HG03520 (cell line): ENCODE data around the gene MTG2.

Experiments
- ATAC-seq: cut with Tn5 transposase; IDR thresholded peaks from one replicate; pipeline ENCODE4 v1.9.1; 2021; ENCODE audit warnings: mild to moderate bottlenecking, moderate library complexity; ENCODE audit not compliant: unreplicated experiment

Gene MTG2

GRCh38 chr20:62182469-62183425 lies at the start of gene MTG2:
Gene MTG2 (plus strand): TSS chr20:62183028. CDS start chr20:62193421, 10,393 bp downstream.
- ATAC-seq, result peak; percentile 93

- no peak for ATAC-seq
These were observed 49.6 kb upstream of the MTG2 start for GRCh38 chr20:62133051-62133845.

GRCh38 chr20:62133864-62134263 lies 49.0 kb upstream of the MTG2 start:
- no peak for ATAC-seq

DNA sequence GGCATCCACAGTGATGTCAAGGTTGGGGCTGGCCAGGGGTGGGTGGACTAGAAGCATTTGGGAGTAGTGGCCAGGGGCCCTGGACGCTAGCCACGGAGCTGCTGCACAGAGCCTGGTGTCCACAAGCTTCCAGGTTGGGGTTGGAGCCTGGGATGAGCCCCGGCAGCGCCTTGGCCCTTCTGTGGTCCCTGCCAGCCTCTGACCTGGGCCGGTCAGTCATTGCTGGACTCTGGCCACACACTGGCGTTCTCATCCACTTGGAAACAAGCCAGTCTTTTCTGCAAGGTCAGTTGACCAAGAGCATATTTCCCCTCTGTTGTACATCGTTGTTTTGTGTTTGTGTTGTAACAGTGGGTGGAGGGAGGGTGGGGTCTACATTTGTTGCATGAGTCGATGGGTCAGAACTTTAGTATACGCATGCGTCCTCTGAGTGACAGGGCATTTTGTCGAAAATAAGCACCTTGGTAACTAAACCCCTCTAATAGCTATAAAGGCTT lies 48.0 kb upstream of the MTG2 start:
- no peak for ATAC-seq

- no peak for ATAC-seq
These were observed 47.1 kb upstream of the MTG2 start for GRCh38 chr20:62135573-62136266.

- ATAC-seq, result no peak
These were observed 46.3 kb upstream of the MTG2 start for GRCh38 chr20:62136283-62137091.

- ATAC-seq, result no peak
These were observed 45.8 kb upstream of the MTG2 start for GRCh38 chr20:62137092-62137384.

GRCh38 chr20:62137478-62138203 lies 45.2 kb upstream of the MTG2 start:
- no peak for ATAC-seq

DNA sequence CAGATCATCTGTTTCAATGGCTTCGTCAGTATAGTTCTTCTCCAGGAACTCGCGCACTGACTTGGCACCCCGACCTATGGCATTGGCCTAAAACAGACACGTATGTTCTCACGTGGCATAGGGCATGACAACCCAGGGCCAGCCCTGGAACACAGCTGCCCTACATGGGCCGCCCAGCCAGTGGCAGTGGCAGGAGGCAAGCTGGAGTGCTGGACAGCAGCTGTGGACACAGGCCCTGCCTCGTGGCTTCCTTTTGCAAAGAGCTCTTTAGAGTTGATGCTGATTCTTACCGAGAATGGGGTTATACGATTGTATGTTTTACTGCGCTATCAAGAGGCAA lies 44.7 kb upstream of the MTG2 start:
- ATAC-seq, result no peak

- ATAC-seq, result no peak
These were observed 43.9 kb upstream of the MTG2 start for GRCh38 chr20:62138912-62139311.

DNA sequence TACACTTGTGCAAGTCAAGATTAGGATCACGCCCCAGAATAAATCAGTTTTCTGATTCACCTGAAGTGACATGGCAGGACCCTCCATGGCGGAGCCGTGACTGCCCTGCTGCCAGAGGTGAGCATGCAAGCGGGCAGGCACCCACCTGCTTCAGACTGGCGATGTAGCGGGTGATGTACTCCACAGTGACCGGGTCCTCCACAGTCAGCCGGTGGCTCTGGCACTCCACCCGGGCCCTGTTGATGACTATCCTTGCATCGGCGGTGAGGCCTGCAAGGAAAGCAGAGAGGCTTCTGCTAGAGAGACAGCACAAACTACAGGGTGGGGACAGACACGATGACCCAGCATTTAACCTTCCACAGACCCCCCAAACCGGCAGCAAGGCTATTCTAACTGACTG lies 43.2 kb upstream of the MTG2 start:
- no peak for ATAC-seq

DNA sequence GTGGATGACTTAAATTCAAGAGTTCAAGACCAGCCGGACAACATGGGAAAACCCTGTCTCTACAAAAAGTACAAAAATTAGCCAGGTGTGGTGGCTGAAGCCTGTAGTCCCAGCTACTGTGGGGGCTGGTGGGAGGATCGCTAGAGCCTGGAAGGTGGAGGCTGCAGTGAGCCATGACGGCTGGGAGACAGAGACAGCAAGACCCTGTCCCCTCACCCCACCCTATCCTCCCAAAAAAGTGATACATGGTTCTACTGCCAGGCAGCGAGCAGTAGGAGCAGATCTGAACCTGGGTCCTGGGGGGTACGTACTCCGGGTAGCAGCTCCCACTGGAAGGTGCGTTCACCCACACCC lies 41.8 kb upstream of the MTG2 start:
- no peak for ATAC-seq

- ATAC-seq, result no peak
These were observed 41.2 kb upstream of the MTG2 start for GRCh38 chr20:62141397-62142251.

- ATAC-seq, result peak; percentile 18
These were observed 40.4 kb upstream of the MTG2 start for GRCh38 chr20:62142252-62143080.

DNA sequence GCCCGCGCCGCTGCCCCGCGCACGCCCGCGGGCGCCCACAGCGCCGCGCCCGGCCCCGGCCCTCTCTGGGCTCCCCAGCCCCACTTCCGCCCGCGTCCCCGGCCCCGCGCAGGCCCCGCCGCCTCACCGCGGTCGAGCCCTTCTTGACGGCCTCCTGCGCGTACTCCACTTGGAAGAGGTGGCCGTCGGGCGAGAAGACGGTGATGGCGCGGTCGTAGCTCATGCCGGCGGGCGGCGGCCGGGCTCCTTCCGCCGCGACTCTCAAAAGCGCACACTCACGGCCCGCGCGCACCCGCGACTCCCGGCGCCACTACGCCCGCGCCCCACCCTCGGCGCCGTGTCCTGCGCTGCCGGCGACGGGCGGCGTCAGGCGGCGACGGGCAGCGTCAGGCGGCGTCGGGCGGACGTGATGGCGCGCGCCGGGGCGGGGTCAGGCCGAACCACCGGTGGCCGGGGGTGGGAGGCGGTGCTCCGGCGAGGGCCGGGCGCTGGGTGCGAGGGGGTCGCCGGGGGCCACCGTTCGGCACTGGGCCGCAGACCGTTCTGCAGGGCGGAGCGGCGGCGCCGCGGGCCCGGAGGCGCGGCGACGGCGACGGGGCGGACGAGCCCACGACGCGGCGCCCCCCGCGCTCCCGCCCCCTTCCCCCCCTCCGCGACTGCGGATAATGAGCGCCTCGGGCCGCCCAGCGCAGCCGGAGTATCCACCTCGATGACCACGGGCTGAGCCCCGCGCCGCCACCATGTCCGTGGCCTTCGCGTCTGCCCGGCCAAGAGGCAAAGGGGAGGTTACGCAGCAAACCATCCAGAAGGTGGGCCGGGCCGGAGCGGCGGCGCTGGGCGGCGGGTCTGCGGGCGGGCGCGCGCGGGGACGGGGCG lies 39.5 kb upstream of the MTG2 start, which contains the start of the genes PSMA7 and SS18L1:
TSS of gene PSMA7 (minus strand) at position 314 of the 876 bp plus-strand sequence. CDS start at position 223, 91 bp downstream.
TSS of gene SS18L1 (plus strand) at position 689 of the 876 bp plus-strand sequence. CDS start at position 741, 52 bp downstream.
- ATAC-seq, result peak; percentile 68

DNA sequence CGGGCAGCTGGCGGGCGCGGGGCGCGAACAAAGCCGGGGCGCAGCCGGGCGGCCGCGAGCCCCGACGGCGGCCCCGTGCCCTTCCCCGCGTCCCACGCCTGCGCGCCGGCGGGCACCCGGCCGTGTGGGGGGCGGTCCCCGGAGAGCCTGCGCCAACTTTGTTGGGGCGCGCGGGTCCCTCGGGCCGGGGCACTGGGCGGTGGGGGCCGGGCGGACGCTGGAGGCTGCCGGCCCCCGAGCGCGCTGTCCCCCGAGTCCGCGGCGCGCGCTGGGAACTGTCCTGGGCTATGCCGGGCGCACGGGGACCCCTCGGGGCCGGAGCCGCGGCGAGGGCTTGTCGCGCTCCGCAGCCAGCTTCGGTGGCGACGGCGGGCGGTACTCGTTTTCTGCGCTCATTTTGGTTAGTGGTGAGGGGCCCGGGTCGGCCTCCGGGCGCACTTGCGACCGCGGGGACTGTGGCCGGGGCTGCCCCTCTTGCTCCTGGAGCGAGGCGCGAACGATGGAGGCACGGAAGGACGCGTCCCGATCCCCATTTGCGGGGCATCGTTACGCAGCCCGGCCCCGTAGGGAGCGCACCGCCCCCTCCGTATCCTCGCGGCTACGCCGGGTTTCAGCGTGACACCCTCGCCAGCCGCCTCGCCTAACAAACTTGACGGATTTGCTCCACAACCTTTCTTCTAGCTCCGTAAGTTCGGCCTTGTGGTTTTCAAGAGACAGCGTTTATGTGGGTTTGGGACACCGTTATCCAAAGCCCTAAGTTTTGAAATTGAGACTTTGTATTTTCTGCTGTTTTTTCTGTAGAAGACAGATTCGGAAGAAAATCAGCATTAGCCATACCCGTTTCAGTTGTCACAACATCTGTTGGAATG lies 38.6 kb upstream of the MTG2 start:
- no peak for ATAC-seq
